Suprapubic skin (tissue), 4 donors: Measurements from ENCODE around the gene ATOH1. TPM values are rescaled to one million over a fixed set of nuclear protein-coding genes. Genes with fewer than 3 reads are reported as not detected.
A peak's percentile ranks its signal among the peaks of the same experiment; 100 is the strongest.

ENCODE experiments used
- DNase-seq, 2 donors: peaks; one replicate each; pipeline ENCODE4 v3.0.0-alpha.2; 2019; ENCODE audit warnings: low spot score in 2 of 2
- H3K27ac ChIP-seq: fragments of 200-600 bp; sonication (generic); one replicate; pipeline ENCODE4 v1.5.1; 2019
- H3K27me3 ChIP-seq: fragments of 200-600 bp; sonication (generic); one replicate; pipeline ENCODE4 v1.5.1; 2019
- H3K36me3 ChIP-seq: fragments of 200-600 bp; sonication (generic); one replicate; pipeline ENCODE4 v1.5.1; 2019
- H3K4me1 ChIP-seq: fragments of 200-600 bp; sonication (generic); one replicate; pipeline ENCODE4 v1.5.1; 2019
- H3K4me3 ChIP-seq: fragments of 200-600 bp; sonication (generic); one replicate; pipeline ENCODE4 v1.5.1; 2019; ENCODE audit warnings: mild to moderate bottlenecking
- H3K9me3 ChIP-seq: fragments of 200-600 bp; sonication (generic); one replicate; pipeline ENCODE4 v1.5.1; 2019
- CTCF ChIP-seq, 2 donors: fragments of 200-600 bp in 1 of 2; fragments of 450-650 bp in 1 of 2; sonication (generic) in 1 of 2; IDR thresholded peaks; one replicate each; pipeline ENCODE4 v1.5.1; 2016 to 2019; ENCODE audit warnings: antibody characterized with exemption in 2 of 2, mild to moderate bottlenecking in 1 of 2, moderate library complexity in 1 of 2
- EP300 ChIP-seq: sonication (generic); formaldehyde crosslinking; IDR thresholded peaks from one replicate; pipeline ENCODE4 v1.6.1; 2017; ENCODE audit warnings: antibody characterized with exemption
- POLR2A ChIP-seq, 2 donors: fragments of 450-650 bp; IDR thresholded peaks; one replicate each; pipeline ENCODE4 v1.6.1; 2017; ENCODE audit warnings: antibody characterized with exemption in 2 of 2, mild to moderate bottlenecking in 2 of 2, moderate library complexity in 2 of 2
- POLR2AphosphoS5 ChIP-seq, 3 donors: sonication (generic); formaldehyde crosslinking; IDR thresholded peaks; one replicate each; pipeline ENCODE4 v1.6.1; 2017; ENCODE audit warnings: antibody characterized with exemption in 3 of 3
- WGBS: methylation state at CpG from one replicate; pipeline ENCODE4 v1.1.5; 2018; 5-methylcytosine and 5-hydroxymethylcytosine counted together
- total RNA-seq, 4 donors: library from RNA; depleted of rRNA; stranded (reverse); fragments of >200 nt; gene quantifications; one replicate each; pipeline ENCODE4 v1.1.0, GENCODE V29; 2016

The ATOH1 gene
- total RNA-seq, 4 donors from 2014 or later, result not detected

- no peaks in the 10 kb centered on the region for H3K4me1 ChIP-seq
- H3K4me3 ChIP-seq, result no peak overlapping the region
- H3K36me3 ChIP-seq, result no peaks in the 10 kb centered on the region
- no peak for DNase-seq
- no peak overlapping the region for H3K27ac ChIP-seq
- TF ChIP-seq CTCF (IDR thresholded peaks at IDR 0.05) (no peak), EP300 (no peak), POLR2A (IDR thresholded peaks at IDR 0.05) (no peak), POLR2AphosphoS5 (IDR thresholded peaks at IDR 0.05) (no peak)
- 85% methylated on average over 2 of the region's 2 CpGs for WGBS
- peaks cover 5% of the 10 kb centered on the region for H3K27me3 ChIP-seq
- no peaks in the 10 kb centered on the region for H3K9me3 ChIP-seq
Measured at GRCh38 chr4:93813092-93813491, 15.5 kb upstream of the ATOH1 start.

- Histone ChIP-seq H3K9me3 (no peaks in the 10 kb centered on the region), H3K27ac (no peak overlapping the region), H3K4me1 (no peaks in the 10 kb centered on the region), H3K27me3 (peaks cover 7% of the 10 kb centered on the region), H3K4me3 (no peak overlapping the region), H3K36me3 (no peaks in the 10 kb centered on the region)
- DNase-seq, result no peak
- TF ChIP-seq POLR2AphosphoS5 (IDR thresholded peaks at IDR 0.05) (no peak), CTCF (IDR thresholded peaks at IDR 0.05) (no peak), EP300 (no peak), POLR2A (IDR thresholded peaks at IDR 0.05) (no peak)
- WGBS, result 77% methylated on average over 3 of the region's 3 CpGs
Measured at GRCh38 chr4:93814141-93814540, 14.4 kb upstream of the ATOH1 start.

- no peaks in the 10 kb centered on the region for H3K4me1 ChIP-seq
- no peak for DNase-seq
- no peak for TF ChIP-seq EP300
- no peak for TF ChIP-seq POLR2AphosphoS5 (IDR thresholded peaks at IDR 0.05)
- no peak for TF ChIP-seq CTCF (IDR thresholded peaks at IDR 0.05)
- no peak for TF ChIP-seq POLR2A (IDR thresholded peaks at IDR 0.05)
- WGBS, result 67% methylated on average over 4 of the region's 4 CpGs
- no peaks in the 10 kb centered on the region for H3K36me3 ChIP-seq
- H3K9me3 ChIP-seq, result no peaks in the 10 kb centered on the region
- H3K27ac ChIP-seq, result no peak overlapping the region
- no peak overlapping the region for H3K4me3 ChIP-seq
- peaks cover 10% of the 10 kb centered on the region for H3K27me3 ChIP-seq
Measured at GRCh38 chr4:93814722-93815121, 13.8 kb upstream of the ATOH1 start.

GRCh38 chr4:93825551-93826216 is 2.9 kb upstream of the ATOH1 start:
- WGBS, result 53% methylated on average over 4 of the region's 4 CpGs
- Histone ChIP-seq H3K36me3 (no peaks in the 10 kb centered on the region), H3K9me3 (no peaks in the 10 kb centered on the region), H3K4me1 (peaks cover 32% of the 10 kb centered on the region), H3K4me3 (no peak overlapping the region), H3K27ac (no peak overlapping the region), H3K27me3 (peaks cover 56% of the 10 kb centered on the region)
- TF ChIP-seq EP300 (no peak), POLR2A (IDR thresholded peaks at IDR 0.05) (no peak), CTCF (IDR thresholded peaks at IDR 0.05) (no peak), POLR2AphosphoS5 (IDR thresholded peaks at IDR 0.05) (no peak)
- DNase-seq, result no peak

GRCh38 chr4:93827272-93827947 is 1.1 kb upstream of the ATOH1 start:
- H3K4me1 ChIP-seq, result peaks cover 32% of the 10 kb centered on the region
- 5% methylated on average over 26 of the region's 26 CpGs for WGBS
- H3K9me3 ChIP-seq, result no peaks in the 10 kb centered on the region
- no peaks in the 10 kb centered on the region for H3K36me3 ChIP-seq
- H3K27me3 ChIP-seq, result peaks cover 73% of the 10 kb centered on the region
- H3K27ac ChIP-seq, result no peak overlapping the region
- no peak for DNase-seq
- TF ChIP-seq POLR2A (IDR thresholded peaks at IDR 0.05) (no peak), EP300 (no peak), CTCF (IDR thresholded peaks at IDR 0.05) (no peak), POLR2AphosphoS5 (IDR thresholded peaks at IDR 0.05) (no peak)
- H3K4me3 ChIP-seq, result peak overlapping the region; percentile 44
